NCI-H2029 treated with DMSO at 0.1 percent for 48 hours (cell line): ENCODE measurements around the gene PIP4K2B.
"Not testable (repeated sequence)": the region's sequence is repeated elsewhere in the genome, so short reads cannot be mapped to it uniquely, and the experiment has no call there.

Experiments
- DNase-seq: peaks from one replicate; lab custom pipeline; 2025; lab: John Stamatoyannopoulos, UW

Gene PIP4K2B

DNA sequence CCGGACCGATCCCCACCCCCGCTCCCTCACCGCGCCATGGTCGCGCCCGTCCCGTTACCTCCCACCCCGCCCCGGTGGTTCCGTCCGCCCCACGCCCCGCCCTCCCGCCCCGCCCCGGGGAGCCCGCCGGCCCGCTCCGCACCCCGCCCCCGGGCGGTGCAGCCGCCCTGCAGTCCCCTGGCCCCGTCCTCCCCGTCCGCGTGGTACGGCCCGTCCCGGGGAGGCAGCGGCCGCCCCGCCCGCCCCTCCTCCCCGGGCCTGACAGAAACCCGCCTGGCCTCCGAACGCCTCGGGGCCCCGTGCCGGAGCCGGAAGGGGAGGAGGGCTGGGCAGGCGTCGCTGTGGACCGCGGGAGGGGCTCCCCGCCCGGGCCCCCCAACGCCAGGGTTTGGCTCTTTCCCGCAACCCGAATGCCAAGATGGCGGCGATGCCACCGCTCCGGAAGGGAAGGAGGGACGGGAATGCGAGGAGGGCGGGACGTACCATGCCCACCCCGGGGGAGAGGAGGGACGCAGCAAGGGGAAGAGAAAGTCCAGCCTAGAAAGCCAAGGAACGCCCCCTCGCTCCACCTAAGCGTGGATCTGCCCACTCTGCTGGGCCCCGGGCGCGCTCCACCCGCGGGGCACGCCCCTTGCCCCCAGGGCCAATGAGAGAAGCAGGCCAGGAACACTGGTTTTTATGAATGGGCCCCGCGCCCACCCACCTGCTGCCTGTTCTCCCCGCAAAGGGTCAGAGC, at the start of gene PIP4K2B:
Gene PIP4K2B, minus strand, starts transcription at position 56 of the 736 bp plus-strand sequence. CDS start 132 bp downstream, outside the sequence.
- peak; percentile 87 for DNase-seq

GRCh38 chr17:38848557-38848891, 49.2 kb upstream of the PIP4K2B start:
- DNase-seq, result no peak

GRCh38 chr17:38844261-38844757, 45.0 kb upstream of the PIP4K2B start:
- no peak for DNase-seq

- no peak for DNase-seq
Measured at GRCh38 chr17:38825762-38826247, 26.4 kb upstream of the PIP4K2B start.

GRCh38 chr17:38824899-38825761, 25.8 kb upstream of the PIP4K2B start, which contains the start of gene CWC25:
TSS of gene CWC25 (minus strand) at chr17:38825321. CDS start at chr17:38825183, 138 bp downstream.
- peak; percentile 63 for DNase-seq

DNA sequence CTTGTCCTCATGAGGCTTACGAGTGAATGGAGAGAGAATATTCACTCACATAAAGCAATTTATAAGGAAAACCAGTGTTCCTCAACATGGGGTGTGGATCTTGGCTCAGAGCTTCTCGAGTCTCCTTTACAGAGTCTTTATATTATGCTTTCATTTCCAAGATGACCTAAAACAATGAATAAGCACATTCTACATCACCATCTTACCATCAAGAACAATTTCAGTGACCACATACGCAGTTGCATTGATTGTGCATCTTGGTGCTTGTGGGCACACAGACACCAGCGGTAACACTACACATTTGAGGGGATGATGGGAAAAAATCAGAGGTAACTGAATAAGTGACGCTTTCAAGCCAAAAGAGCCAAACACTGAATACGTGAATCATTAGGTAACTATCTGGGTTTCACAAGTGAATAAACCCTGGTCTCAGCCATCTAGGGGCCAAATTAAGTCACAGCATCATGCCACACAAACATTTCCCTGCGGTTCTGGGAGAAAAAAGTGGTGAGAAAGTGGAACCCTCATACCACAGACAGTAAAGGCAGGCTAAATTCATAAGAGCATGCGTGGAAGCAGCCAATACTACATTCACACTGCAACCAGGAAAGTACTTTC, 16.3 kb upstream of the PIP4K2B start:
- DNase-seq, result no peak

DNA sequence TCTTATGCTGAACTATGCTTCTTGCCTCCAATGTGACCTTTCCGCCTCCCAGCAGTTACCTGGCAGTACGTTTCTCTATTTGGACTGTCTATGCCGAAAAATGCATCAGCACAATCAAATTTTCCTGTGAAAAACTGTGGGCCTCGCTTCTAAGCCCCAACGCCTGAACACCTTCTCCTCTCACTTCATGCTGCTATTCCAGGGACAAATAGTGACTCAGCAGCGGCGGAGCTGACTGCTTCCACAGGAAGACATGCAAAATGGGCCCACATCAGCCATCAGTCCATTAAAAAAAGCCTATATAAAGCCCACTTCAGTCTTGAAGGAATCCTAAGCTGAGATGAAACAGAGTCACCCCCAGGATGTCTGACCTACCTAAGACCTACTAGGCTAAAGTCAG, 10.5 kb upstream of the PIP4K2B start:
- no peak for DNase-seq

DNA sequence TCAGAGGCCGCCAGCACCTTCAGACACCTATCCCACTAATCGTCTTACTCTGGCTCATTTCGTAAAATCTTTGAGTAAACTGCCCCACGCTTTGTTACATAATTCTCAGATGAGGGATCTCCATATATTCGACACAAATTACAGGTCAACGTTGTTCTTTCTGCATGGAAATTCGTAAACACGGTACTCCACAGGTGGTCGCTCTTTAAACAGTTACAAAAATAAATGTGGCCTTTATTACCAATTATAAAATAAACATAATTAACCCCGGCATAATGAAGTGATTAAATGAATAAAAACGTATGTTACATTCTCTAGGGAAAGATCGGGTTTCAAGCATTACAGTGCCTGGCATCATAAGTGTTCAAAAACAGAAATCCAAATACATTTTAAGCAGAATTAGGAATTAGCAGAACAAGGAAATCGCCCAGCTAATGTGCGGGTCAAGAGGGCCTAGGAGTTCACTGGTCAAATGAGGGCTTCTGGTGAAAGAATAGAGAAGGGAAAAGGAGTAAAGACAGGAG, 943 bp upstream of the PIP4K2B start:
- no peak for DNase-seq

DNA sequence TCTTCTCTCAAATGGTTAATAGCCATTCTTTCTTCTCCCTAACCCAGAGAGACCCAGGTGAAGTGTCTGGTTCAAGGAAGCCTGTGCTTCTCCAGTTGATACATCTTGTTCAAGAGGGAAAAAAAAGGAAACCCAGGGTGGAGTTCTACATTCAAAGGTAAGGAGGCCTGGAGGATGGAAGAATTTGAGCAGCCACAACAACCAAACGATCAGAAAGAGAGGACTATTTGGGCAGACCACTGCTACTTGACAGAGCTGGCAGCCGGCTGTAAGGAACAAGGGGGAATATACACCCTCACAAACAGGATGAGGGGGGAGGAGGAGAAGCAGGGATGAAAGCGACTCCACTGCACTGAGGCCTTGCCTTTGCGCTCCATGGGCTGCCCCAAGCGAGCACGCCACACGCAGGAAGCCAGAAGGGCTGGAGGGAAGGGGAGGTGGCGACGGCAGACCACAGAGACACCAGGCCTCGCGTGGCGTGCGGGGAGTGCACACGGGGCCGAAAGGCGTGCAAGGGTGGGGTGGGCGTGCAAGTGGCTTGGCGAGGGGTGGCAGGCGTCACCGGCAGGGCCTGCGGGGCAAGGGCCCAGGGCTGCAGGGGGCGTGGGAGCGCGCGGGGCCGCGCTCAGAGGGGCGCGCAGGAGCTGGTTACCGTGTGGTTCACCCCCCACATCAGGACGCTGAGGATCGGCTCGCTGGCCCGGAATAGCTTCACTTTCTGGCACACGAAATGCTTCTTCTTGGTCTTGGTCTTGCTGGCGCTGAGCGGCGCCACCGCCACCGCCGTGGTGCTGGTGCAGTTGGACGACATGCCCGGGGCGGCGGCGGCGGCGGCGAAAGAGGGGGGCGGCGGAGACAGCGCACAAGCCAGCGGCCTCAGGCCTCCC, 499 bp downstream of the PIP4K2B start:
- DNase-seq, result no peak

- no peak for DNase-seq
Measured at GRCh38 chr17:38797828-38798227, 1.5 kb downstream of the PIP4K2B start.

- DNase-seq, result no peak
Measured at GRCh38 chr17:38797158-38797490, 2.2 kb downstream of the PIP4K2B start.

- DNase-seq, result no peak
Measured at GRCh38 chr17:38796451-38797157, 2.8 kb downstream of the PIP4K2B start.

DNA sequence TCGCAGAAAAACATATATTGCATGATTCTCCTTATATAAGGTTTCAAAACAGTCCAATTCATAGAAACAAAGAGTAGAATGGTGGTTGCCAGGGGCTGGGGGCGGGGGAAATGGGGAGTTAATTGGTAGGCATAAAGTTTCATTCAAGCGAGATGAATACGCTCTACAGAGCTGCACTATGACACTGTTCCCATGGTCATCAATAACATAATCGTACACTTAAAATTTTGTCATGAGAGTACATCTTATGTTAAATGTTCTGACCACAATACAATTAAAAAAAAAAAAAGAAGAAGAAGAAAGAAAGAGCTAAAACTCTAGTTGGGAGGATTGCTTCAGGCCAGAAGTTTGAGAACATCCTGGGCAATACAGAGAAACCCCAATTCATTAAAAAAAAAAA, 5.1 kb downstream of the PIP4K2B start:
- DNase-seq, result no peak

DNA sequence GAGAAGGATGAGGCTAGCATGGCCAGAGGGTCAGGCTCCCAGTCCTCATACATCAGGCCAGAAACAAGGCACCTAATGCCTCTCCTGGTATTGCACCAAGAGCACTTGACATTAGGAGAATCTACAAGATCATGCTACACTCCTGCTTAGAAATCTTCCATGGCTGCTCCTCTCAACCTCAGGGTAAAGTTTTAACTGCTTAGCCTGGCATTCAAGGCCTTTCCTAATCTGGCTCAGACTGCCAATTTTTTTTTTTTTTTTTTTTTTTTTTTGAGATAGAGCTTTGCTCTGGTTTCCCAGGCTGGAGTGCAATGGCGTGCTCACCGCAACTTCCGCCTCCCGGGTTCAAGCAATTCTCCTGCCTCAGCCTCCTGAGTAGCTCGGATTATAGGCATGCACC, 8.2 kb downstream of the PIP4K2B start:
- DNase-seq, result no peak

DNA sequence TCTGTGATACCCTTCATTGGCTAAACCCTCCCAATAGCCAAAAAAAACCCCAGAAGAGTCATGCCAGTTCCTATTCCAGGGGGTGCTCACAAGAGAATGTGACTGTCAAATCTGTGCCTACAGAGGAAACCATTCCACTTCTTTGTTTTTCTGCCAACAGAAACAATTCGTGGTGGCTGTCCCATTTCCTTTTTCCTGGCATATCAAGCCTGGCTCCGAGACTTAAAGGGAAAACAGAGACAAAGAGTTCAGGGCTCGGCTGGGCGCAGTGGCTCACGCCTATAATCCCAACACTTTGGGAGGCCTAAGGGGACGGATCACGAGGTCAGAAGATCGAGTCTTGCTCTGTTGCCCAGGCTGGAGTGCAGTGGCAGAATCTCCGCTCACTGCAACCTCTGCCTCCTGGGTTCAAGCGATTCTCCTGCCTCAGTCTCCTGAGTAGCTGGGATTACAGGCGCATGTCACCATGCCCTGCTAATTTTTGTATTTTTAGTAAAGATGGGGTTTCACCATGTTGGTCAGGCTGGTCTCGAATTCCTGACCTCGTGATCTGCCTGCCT, 9.1 kb downstream of the PIP4K2B start:
- DNase-seq, result not testable (repeated sequence)

GRCh38 chr17:38789185-38789584, 10.2 kb downstream of the PIP4K2B start:
- DNase-seq, result no peak

GRCh38 chr17:38787999-38788398, 11.4 kb downstream of the PIP4K2B start:
- not testable (repeated sequence) for DNase-seq

- no peak for DNase-seq
Measured at GRCh38 chr17:38786372-38786771, 13.0 kb downstream of the PIP4K2B start.

- DNase-seq, result no peak
Measured at GRCh38 chr17:38783227-38783626, 16.1 kb downstream of the PIP4K2B start.
